H1 (cell line): ENCODE results near the gene TSPOAP1. TPM values are rescaled to one million over a fixed set of nuclear protein-coding genes. Genes with fewer than 3 reads are reported as not detected.

ENCODE experiments used
- CTCF ChIA-PET: fragments of 300-600 bp; sonication (Branson Sonifier 250); formaldehyde crosslinking; loops from one replicate; lab custom pipeline; 2021; ENCODE audit not compliant: partially characterized antibody; lab: Charles Lee
- POLR2A ChIA-PET: fragments of 300-600 bp; sonication (Branson Sonifier 250); formaldehyde crosslinking; loops from one replicate; lab custom pipeline; 2021; ENCODE audit warnings: inconsistent platforms; ENCODE audit not compliant: partially characterized antibody; lab: Charles Lee
- DNase-seq, 2 experiments: peaks; one replicate each; pipeline versions ENCODE4 v3.0.0 to v3.0.0-alpha.2; 2010 to 2022; ENCODE audit warnings: low spot score in 2 of 2, low read depth in 1 of 2, mixed read lengths in 1 of 2
- FAIRE-seq: peaks from 2 replicates; lab custom pipeline; 2011; peaks lifted over from hg19 to GRCh38; lab: Jason Lieb, UNC
- H2AFZ ChIP-seq: 2 replicates; pipeline ENCODE4 v1.8.1; 2012; ENCODE audit warnings: low read length, inconsistent platforms
- H2AK5ac ChIP-seq: 2 replicates; pipeline ENCODE4 v1.6.1; 2013; ENCODE audit warnings: low read depth, low read length
- H2BK120ac ChIP-seq: replicated peaks from 2 replicates; pipeline ENCODE3; 2013; ENCODE audit warnings: low read depth, low read length, inconsistent platforms
- H2BK12ac ChIP-seq: 2 replicates; pipeline ENCODE4 v1.6.1; 2013; ENCODE audit warnings: low read depth, low read length
- H2BK15ac ChIP-seq: 2 replicates; pipeline ENCODE4 v1.6.1; 2013; ENCODE audit warnings: low read length
- H2BK20ac ChIP-seq: 2 replicates; pipeline ENCODE4 v1.6.1; 2013; ENCODE audit warnings: low read length
- H2BK5ac ChIP-seq: 2 replicates; pipeline ENCODE4 v1.6.1; 2013; ENCODE audit warnings: low read depth, low read length
- H3K14ac ChIP-seq: 2 replicates; pipeline ENCODE4 v1.6.1; 2013; ENCODE audit warnings: inconsistent platforms; ENCODE audit not compliant: insufficient read length
- H3K18ac ChIP-seq: 2 replicates; pipeline ENCODE4 v1.6.1; 2013; ENCODE audit warnings: low read length; ENCODE audit errors: extremely low read depth
- H3K23ac ChIP-seq: 2 replicates; pipeline ENCODE4 v1.6.1; 2013; ENCODE audit warnings: inconsistent platforms; ENCODE audit not compliant: insufficient read length
- H3K23me2 ChIP-seq: 2 replicates; pipeline ENCODE4 v1.6.1; 2013; ENCODE audit warnings: low read depth, low read length
- H3K27ac ChIP-seq: 2 replicates; pipeline ENCODE4 v1.6.1; 2011; ENCODE audit warnings: low read depth, low read length, inconsistent platforms
- H3K27me3 ChIP-seq, 4 experiments: replicated peaks in 1 of 4; 1 replicate in 1 of 4; 2 replicates in 3 of 4; pipeline versions ENCODE4 v1.6.1 to v1.8.1; 2011 to 2013; ENCODE audit warnings: low read length in 3 of 4, mild to moderate bottlenecking in 3 of 4, inconsistent platforms in 2 of 4, mixed read lengths in 2 of 4, moderate library complexity in 1 of 4; ENCODE audit not compliant: control insufficient read depth in 3 of 4, insufficient read depth in 3 of 4; ENCODE audit errors: extremely low read depth in 1 of 4
- H3K36me3 ChIP-seq, 4 experiments: 2 replicates each; pipeline versions ENCODE4 v1.6.1 to v1.8.1; 2011 to 2013; ENCODE audit warnings: mild to moderate bottlenecking in 4 of 4, low read length in 3 of 4, moderate library complexity in 2 of 4, control low read depth in 1 of 4, inconsistent platforms in 1 of 4; ENCODE audit not compliant: insufficient read depth in 4 of 4, control insufficient read depth in 2 of 4
- H3K4ac ChIP-seq: replicated peaks from 2 replicates; pipeline ENCODE3; 2013; ENCODE audit warnings: low read length, low read depth, mixed read lengths, inconsistent platforms; ENCODE audit not compliant: insufficient read length
- H3K4me1 ChIP-seq, 4 experiments: replicated peaks in 1 of 4; 1 replicate in 1 of 4; 2 replicates in 3 of 4; pipeline versions ENCODE4 v1.6.1 to v1.8.1; 2011 to 2013; ENCODE audit warnings: low read length in 3 of 4, inconsistent platforms in 2 of 4, mixed read lengths in 1 of 4; ENCODE audit not compliant: insufficient read depth in 4 of 4, control insufficient read depth in 3 of 4
- H3K4me2 ChIP-seq, 2 experiments: 2 replicates each; pipeline versions ENCODE4 v1.6.1 to v1.8.1; 2011 to 2013; ENCODE audit warnings: low read depth in 2 of 2, low read length in 2 of 2, control low read depth in 1 of 2, inconsistent platforms in 1 of 2, mild to moderate bottlenecking in 1 of 2; ENCODE audit not compliant: insufficient read depth in 1 of 2
- H3K4me3 ChIP-seq, 4 experiments: fragments of 200-600, 300-600 bp in 1 of 4; sonication (generic), shearing (Covaris generic), sonication (Bioruptor Twin) in 1 of 4; 2 replicates each; pipeline versions ENCODE4 v1.5.1 to v1.8.1; 2011 to 2016; ENCODE audit warnings: low read length in 4 of 4, low read depth in 3 of 4, control low read depth in 2 of 4, inconsistent platforms in 2 of 4, mild to moderate bottlenecking in 2 of 4, mixed read lengths in 1 of 4, moderate library complexity in 1 of 4; ENCODE audit not compliant: insufficient read depth in 2 of 4; ENCODE audit errors: extremely low read depth in 1 of 4
- H3K56ac ChIP-seq: replicated peaks from 2 replicates; pipeline ENCODE3; 2013; ENCODE audit warnings: low read depth, mild to moderate bottlenecking, mixed read lengths, low read length, inconsistent platforms; ENCODE audit not compliant: insufficient read length
- H3K79me1 ChIP-seq: 2 replicates; pipeline ENCODE4 v1.6.1; 2013; ENCODE audit warnings: low read depth, low read length, control low read depth
- H3K79me2 ChIP-seq, 2 experiments: 2 replicates each; pipeline versions ENCODE4 v1.6.1 to v1.8.1; 2012 to 2013; ENCODE audit warnings: low read length in 2 of 2, mild to moderate bottlenecking in 2 of 2, inconsistent platforms in 1 of 2; ENCODE audit not compliant: insufficient read depth in 2 of 2, control insufficient read depth in 1 of 2
- H3K9ac ChIP-seq, 4 experiments: replicated peaks in 1 of 4; 1 replicate in 1 of 4; 2 replicates in 3 of 4; pipeline versions ENCODE4 v1.6.1 to v1.8.1; 2011 to 2013; ENCODE audit warnings: low read depth in 3 of 4, low read length in 3 of 4, control low read depth in 2 of 4, mild to moderate bottlenecking in 2 of 4, moderate library complexity in 2 of 4, inconsistent platforms in 1 of 4; ENCODE audit errors: extremely low read depth in 1 of 4
- H3K9me3 ChIP-seq, 2 experiments: 2 replicates each; pipeline versions ENCODE4 v1.6.1 to v1.8.1; 2012 to 2013; ENCODE audit warnings: mild to moderate bottlenecking in 2 of 2, moderate library complexity in 2 of 2, control low read depth in 1 of 2, inconsistent platforms in 1 of 2, low read depth in 1 of 2, low read length in 1 of 2, mixed read lengths in 1 of 2; ENCODE audit not compliant: insufficient read depth in 2 of 2
- H4K20me1 ChIP-seq, 2 experiments: replicated peaks in 1 of 2; 2 replicates each; pipeline versions ENCODE3 to v1.8.1; 2011 to 2013; ENCODE audit warnings: inconsistent platforms in 2 of 2, low read length in 2 of 2, mild to moderate bottlenecking in 1 of 2; ENCODE audit not compliant: insufficient read depth in 2 of 2, control insufficient read depth in 1 of 2
- H4K5ac ChIP-seq: 2 replicates; pipeline ENCODE4 v1.6.1; 2013; ENCODE audit warnings: low read length, low read depth, mixed read lengths, inconsistent platforms; ENCODE audit not compliant: insufficient read length
- H4K8ac ChIP-seq: 2 replicates; pipeline ENCODE4 v1.8.0; 2013; ENCODE audit warnings: mild to moderate bottlenecking, moderate library complexity, low read length, inconsistent platforms; ENCODE audit not compliant: insufficient read depth; ENCODE audit errors: extremely low read depth
- H4K91ac ChIP-seq: replicated peaks from 2 replicates; pipeline ENCODE3; 2013; ENCODE audit warnings: low read length, mixed read lengths, inconsistent platforms; ENCODE audit not compliant: insufficient read length
- ASH2L ChIP-seq: fragments of 200-600, 300-600 bp; sonication (generic); IDR thresholded peaks from one replicate; pipeline ENCODE4 v1.7.1; 2017; ENCODE audit warnings: low read length
- BACH1 ChIP-seq: IDR thresholded peaks from 2 replicates; pipeline ENCODE4 v1.6.1; 2012; ENCODE audit warnings: low read length, improper control_type of control experiment
- SIN3A ChIP-seq, 2 experiments: IDR thresholded peaks in 1 of 2; conservative IDR thresholded peaks in 1 of 2; 2 replicates each; pipeline ENCODE4 v1.6.1; 2011 to 2012; ENCODE audit warnings: low read length in 2 of 2, improper control_type of control experiment in 1 of 2, low read depth in 1 of 2, mild to moderate bottlenecking in 1 of 2
- WGBS, 2 experiments: shearing (Covaris generic) in 1 of 2; methylation state at CpG; one replicate each; pipeline versions ENCODE4 v1.1.6 to v1.1.7; 2013 to 2015; ENCODE audit warnings: low lambda C conversion rate in 2 of 2, mixed read lengths in 2 of 2, inconsistent platforms in 1 of 2, low coverage in 1 of 2, missing lambda C conversion rate in 1 of 2; ENCODE audit not compliant: insufficient replicate concordance in 2 of 2, insufficient coverage in 1 of 2, insufficient read length in 1 of 2; ENCODE audit errors: extremely low coverage in 1 of 2, missing lambda C conversion rate in 1 of 2; 5-methylcytosine and 5-hydroxymethylcytosine counted together
- polyA plus RNA-seq, 7 experiments: library from polyadenylated mRNA; depleted of rRNA in 3 of 7; stranded (reverse) in 5 of 7; unstranded in 2 of 7; fragments of >200 nt in 5 of 7; fragments of 200-250 nt in 2 of 7; gene quantifications; 1 replicate in 5 of 7; 2 replicates in 1 of 7; 4 replicates in 1 of 7; pipeline versions ENCODE4 v1.2.1 to v1.2.3, GENCODE V29; 2011 to 2013; ENCODE audit warnings: missing spikeins in 2 of 7, mixed read lengths in 2 of 7
- total RNA-seq: library from RNA; stranded (reverse); fragmentation: NEBNext Ultra II Directional; extraction: Animal tissue kit (Norgen Biotek cat#: 25700); gene quantifications from 2 replicates; pipeline ENCODE4 v1.2.1, GENCODE V29; 2021

TSPOAP1 gene
- total and polyA plus RNA-seq, 2 of the 8 experiments (the other 6 are each of a cell fraction or from before 2014, with no cell fraction given) = 7.6 to 9.2 TPM

DNA sequence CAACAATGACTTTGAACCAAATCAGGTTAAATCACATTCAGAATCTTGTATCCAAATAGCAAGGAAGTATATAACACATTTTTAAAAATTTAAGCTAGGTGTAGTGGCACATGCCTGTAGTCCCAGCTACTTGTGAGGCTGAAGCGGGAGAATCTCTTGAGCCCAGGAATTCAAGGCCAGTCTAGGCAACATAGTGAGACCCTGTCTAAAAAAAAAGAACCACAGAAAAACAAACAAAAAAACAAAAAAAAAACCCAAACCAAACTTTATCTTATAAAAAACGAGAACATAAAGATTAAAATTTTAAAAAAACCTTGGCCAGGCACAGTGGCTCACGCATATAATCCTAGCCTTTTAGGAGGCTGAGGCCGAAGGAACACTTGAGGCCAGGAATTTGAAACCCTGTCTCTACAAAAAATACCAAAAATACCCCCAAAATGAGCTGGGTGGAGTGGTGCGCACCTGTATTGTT is 11.8 kb upstream of the TSPOAP1 start:
- H3K36me3 ChIP-seq = peaks cover 3 to 13% (median 8%) of the 10 kb centered on the region in 4 experiments; a peak in 6 of 8 replicates
- H3K23me2 ChIP-seq = no peaks in the 10 kb centered on the region
- no peak overlapping the region for H2BK12ac ChIP-seq
- no peak overlapping the region for H3K4me3 ChIP-seq
- H3K4me2 ChIP-seq = no peak overlapping the region
- no peak overlapping the region for H3K14ac ChIP-seq
- peaks cover 4 to 24% (median 19%) of the 10 kb centered on the region in 4 experiments for H3K4me1 ChIP-seq
- H3K9ac ChIP-seq = no peak overlapping the region
- H2BK15ac ChIP-seq = no peak overlapping the region
- H2AFZ ChIP-seq = no peak overlapping the region
- H3K18ac ChIP-seq = no peak overlapping the region
- H2AK5ac ChIP-seq = no peak overlapping the region
- H2BK120ac ChIP-seq = no peak overlapping the region
- H3K4ac ChIP-seq = no peak overlapping the region
- no peak overlapping the region for H4K91ac ChIP-seq
- H3K56ac ChIP-seq = no peak overlapping the region
- H3K79me1 ChIP-seq = no peaks in the 10 kb centered on the region
- no peak overlapping the region for H4K8ac ChIP-seq
- H3K27me3 ChIP-seq = no peaks in the 10 kb centered on the region; a peak in 2 of 7 replicates
- no peak overlapping the region for H2BK5ac ChIP-seq
- H2BK20ac ChIP-seq = no peak overlapping the region
- no peak overlapping the region for H3K27ac ChIP-seq
- POLR2A ChIA-PET = interaction anchor here (0.6 to 11.3 kb wide), 6 partner anchors 6 to 333 kb away, joined by 3 to 149 read pairs (median 20); partner anchors contain the start of genes SUPT4H1 and TSPOAP1
- no peak overlapping the region for H4K5ac ChIP-seq
- H4K20me1 ChIP-seq = peaks cover 0 to 2% of the 10 kb centered on the region in 2 experiments
- CTCF ChIA-PET = interaction anchor here (0.7 to 18.5 kb wide), 6 partner anchors 11 to 506 kb away, joined by 4 to 384 read pairs (median 6); partner anchors contain the start of genes RNF43, SUPT4H1 and TSPOAP1
- DNase-seq (no peak), FAIRE-seq (no peak)
- 78 to 100% methylated on average over 1 to 5 of the region's 5 CpGs for WGBS, 2 experiments
- H3K23ac ChIP-seq = no peak overlapping the region
- H3K9me3 ChIP-seq = no peaks in the 10 kb centered on the region
- no peaks in the 10 kb centered on the region for H3K79me2 ChIP-seq
- TF ChIP-seq SIN3A (conservative IDR thresholded peaks at IDR 0.05 in 1 of 2, IDR thresholded peaks at IDR 0.05 in 1 of 2; ENCODE audit: low read depth in 1 of 2, low read length in 2 of 2) = no peak
- TF ChIP-seq BACH1 = no peak
- TF ChIP-seq ASH2L = no peak
